Measurements from ENCODE around the gene CCDC187.
A peak's percentile ranks its signal among the peaks of the same experiment; 100 is the strongest.

Gene CCDC187

GRCh38 chr9:136265561-136266355 is 38.1 kb downstream of the CCDC187 start:
- DNase-seq = peak in 1 of 14 donors; percentile 77

GRCh38 chr9:136264441-136265405 is 39.2 kb downstream of the CCDC187 start:
- DNase-seq = no peak

GRCh38 chr9:136264031-136264430 is 39.9 kb downstream of the CCDC187 start:
- DNase-seq = no peak

- DNase-seq = no peak
Observed at GRCh38 chr9:136262671-136263178, 41.2 kb downstream of the CCDC187 start.

GRCh38 chr9:136261686-136262430 is 42.0 kb downstream of the CCDC187 start:
- no peak for DNase-seq

- no peak for DNase-seq
Observed at GRCh38 chr9:136260936-136261472, 42.9 kb downstream of the CCDC187 start.

- DNase-seq = no peak
Observed at GRCh38 chr9:136260521-136260920, 43.4 kb downstream of the CCDC187 start.

- no peak for DNase-seq
Observed at GRCh38 chr9:136259836-136260235, 44.1 kb downstream of the CCDC187 start.

- DNase-seq = no peak
Observed at GRCh38 chr9:136259517-136259813, 44.4 kb downstream of the CCDC187 start.

- DNase-seq = no peak
Observed at GRCh38 chr9:136258786-136259516, 44.9 kb downstream of the CCDC187 start.

GRCh38 chr9:136258299-136258625 is 45.6 kb downstream of the CCDC187 start:
- DNase-seq = no peak

- no peak for DNase-seq
Observed at GRCh38 chr9:136257381-136258298, 46.3 kb downstream of the CCDC187 start.

- DNase-seq = no peak
Observed at GRCh38 chr9:136255896-136256890, 47.7 kb downstream of the CCDC187 start.

GRCh38 chr9:136255166-136255538 is 48.7 kb downstream of the CCDC187 start:
- DNase-seq = no peak

- peak in 1 of 14 donors; percentile 39 for DNase-seq
Observed at GRCh38 chr9:136254381-136255165, 49.3 kb downstream of the CCDC187 start.

GRCh38 chr9:136253246-136254130 is 50.4 kb downstream of the CCDC187 start:
- DNase-seq = no peak

GRCh38 chr9:136252846-136253245 is 51.0 kb downstream of the CCDC187 start:
- no peak for DNase-seq
